Fibroblast of lung (primary cell): ENCODE measurements around the gene SERP1.

Experiments used
- CTCF ChIP-seq, 2 donors: IDR thresholded peaks in 1 of 2; conservative IDR thresholded peaks in 1 of 2; 1 replicate in 1 of 2; 2 replicates in 1 of 2; pipeline ENCODE4 v1.5.1; 2011 to 2012; ENCODE audit warnings: low read length in 2 of 2, control low read depth in 1 of 2, inconsistent platforms in 1 of 2, low read depth in 1 of 2, mild to moderate bottlenecking in 1 of 2
- EZH2 ChIP-seq: IDR thresholded peaks from 2 replicates; pipeline ENCODE4 v1.5.1; 2012; ENCODE audit warnings: low read length, control low read depth, mild to moderate bottlenecking; ENCODE audit errors: missing control alignments

GRCh38 chr3:150495563-150496168 lies 50.6 kb downstream of the SERP1 start:
- TF ChIP-seq CTCF (conservative IDR thresholded peaks at IDR 0.05 in 1 of 2, IDR thresholded peaks at IDR 0.05 in 1 of 2; ENCODE audit: low read depth in 1 of 2, low read length in 2 of 2) (peak; percentile 52 to 65), EZH2 (no peak)
